ENCODE data around the gene PITPNM2.

- no peak for TF ChIP-seq CHD7 (IDR thresholded peaks at IDR 0.05; ENCODE audit: insufficient replicate concordance, low read length)
- TF ChIP-seq CTCF (IDR thresholded peaks at IDR 0.05; ENCODE audit: control extremely low read depth in 1 of 3, insufficient read depth in 1 of 3, low read depth in 1 of 3, low read length in 3 of 3), result no peak
- no peak for TF ChIP-seq HDAC2 (IDR thresholded peaks at IDR 0.05; ENCODE audit: borderline replicate concordance in 1 of 2, low read depth in 2 of 2, low read length in 2 of 2)
- TF ChIP-seq ZNF274 (IDR thresholded peaks at IDR 0.05; ENCODE audit: borderline replicate concordance, extremely low read depth, low read length), result no peak
- no peak for TF ChIP-seq SP1 (IDR thresholded peaks at IDR 0.05; ENCODE audit: low read depth, low read length)
- no peak for TF ChIP-seq EP300 (IDR thresholded peaks at IDR 0.05; ENCODE audit: borderline replicate concordance in 1 of 2, low read depth in 2 of 2, low read length in 2 of 2)
- no peak for TF ChIP-seq RAD21 (IDR thresholded peaks at IDR 0.05 in 1 of 2, conservative IDR thresholded peaks at IDR 0.05 in 1 of 2; ENCODE audit: low read depth in 2 of 2, low read length in 2 of 2)
- TF ChIP-seq NRF1 (IDR thresholded peaks at IDR 0.05; ENCODE audit: low read depth, low read length), result no peak
- no peak for TF ChIP-seq POLR2A (IDR thresholded peaks at IDR 0.05; ENCODE audit: control extremely low read depth in 1 of 2, low read depth in 2 of 2, low read length in 2 of 2)
- TF ChIP-seq EZH2 (IDR thresholded peaks at IDR 0.05; ENCODE audit: low read depth, low read length, severe bottlenecking), result no peak
- no peak for TF ChIP-seq RFX5 (IDR thresholded peaks at IDR 0.05; ENCODE audit: borderline replicate concordance, low read depth, low read length)
Observed at GRCh38 chr12:123160801-123161487, 10.1 kb upstream of the PITPNM2 start.

Measured in H1 (cell line).